GM19452 (cell line): ENCODE data around the gene TBC1D8.

Experiments used
- ATAC-seq: cut with Tn5 transposase; IDR thresholded peaks from one replicate; pipeline ENCODE4 v1.9.1; 2021; ENCODE audit not compliant: unreplicated experiment

TBC1D8 gene

GRCh38 chr2:101004620-101005325, 146.4 kb downstream of the TBC1D8 start:
- no peak for ATAC-seq

- no peak for ATAC-seq
Measured at GRCh38 chr2:101003278-101003775, 147.9 kb downstream of the TBC1D8 start.

GRCh38 chr2:101002562-101003277, 148.5 kb downstream of the TBC1D8 start:
- ATAC-seq = no peak

GRCh38 chr2:101001691-101002561, 149.3 kb downstream of the TBC1D8 start, which contains the start of gene RPL31:
TSS of gene RPL31 (plus strand) at chr2:101002289. CDS start at chr2:101002702, 413 bp downstream.
- peak; percentile 96 for ATAC-seq

GRCh38 chr2:100999995-101000394, 151.2 kb downstream of the TBC1D8 start:
- ATAC-seq = no peak

- no peak for ATAC-seq
Measured at GRCh38 chr2:100998235-100998573, 153.0 kb downstream of the TBC1D8 start.

DNA sequence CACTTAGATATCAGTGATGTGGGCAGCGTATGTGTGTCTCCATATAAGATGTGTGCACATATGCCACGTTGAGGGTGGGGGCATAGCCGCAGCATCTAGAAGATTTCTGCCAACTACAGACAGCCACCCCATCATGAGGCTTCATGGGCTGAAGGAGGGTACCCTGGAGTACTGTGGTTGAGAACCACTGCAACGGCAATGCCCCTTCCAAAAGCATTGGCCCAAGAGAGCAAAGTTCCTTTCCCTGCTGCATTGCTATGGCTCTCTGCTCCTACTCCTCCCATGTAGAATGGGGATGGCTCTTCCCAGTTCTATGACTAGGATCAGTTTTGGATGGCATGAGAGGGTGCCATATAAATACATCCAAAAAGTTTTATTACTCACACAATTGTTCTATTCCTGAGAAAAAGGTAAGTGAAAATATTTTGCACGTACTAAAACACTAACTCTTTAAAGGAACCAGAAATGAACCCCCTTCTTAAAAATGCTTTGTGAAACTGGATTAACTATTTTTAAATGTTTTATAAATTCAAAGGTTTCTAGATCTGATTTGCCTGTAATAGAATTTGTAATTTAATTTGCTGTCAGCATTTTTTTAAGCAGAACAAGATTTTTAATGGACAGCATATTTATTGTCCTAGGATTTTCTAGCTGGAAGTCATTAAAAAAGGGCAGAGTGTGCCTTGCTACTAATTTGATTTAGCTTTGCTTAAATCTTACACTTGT, 153.5 kb downstream of the TBC1D8 start:
- ATAC-seq = no peak

DNA sequence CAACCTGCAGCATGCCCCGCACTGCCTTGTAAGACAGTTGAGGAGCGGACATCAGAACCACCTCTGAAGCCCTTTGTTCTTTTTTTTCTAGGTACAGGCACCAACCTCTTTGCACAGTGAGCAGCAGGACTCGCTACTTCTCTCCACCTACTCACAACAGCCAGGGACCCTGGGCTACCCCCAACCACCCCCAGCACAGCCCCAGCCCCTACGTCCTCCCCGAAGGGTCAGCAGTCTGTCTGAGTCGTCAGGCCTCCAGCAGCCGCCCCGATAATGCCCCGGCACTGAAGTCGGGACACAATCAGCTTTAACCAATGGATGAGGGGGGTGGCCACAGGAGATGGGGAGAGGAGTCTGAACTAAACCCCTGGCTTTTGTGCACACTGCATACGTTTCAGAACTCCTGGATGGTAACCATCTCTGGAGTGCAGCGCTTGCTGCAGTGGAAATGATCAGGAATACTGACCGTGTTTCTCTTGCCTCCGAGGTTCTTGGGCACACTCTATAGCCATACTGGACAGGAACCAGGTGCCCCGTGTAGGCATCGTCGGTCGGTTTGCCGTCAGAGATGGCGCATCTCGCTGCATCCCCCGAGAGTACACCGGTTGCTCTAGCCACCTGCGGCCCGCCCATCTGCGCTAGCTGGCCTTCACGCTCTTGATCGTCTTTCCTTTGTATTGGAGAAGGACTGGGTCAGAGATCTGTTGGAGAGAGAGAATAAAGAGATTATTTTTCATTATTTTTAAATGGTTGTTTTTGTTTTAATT, 155.7 kb downstream of the TBC1D8 start:
- ATAC-seq = no peak

DNA sequence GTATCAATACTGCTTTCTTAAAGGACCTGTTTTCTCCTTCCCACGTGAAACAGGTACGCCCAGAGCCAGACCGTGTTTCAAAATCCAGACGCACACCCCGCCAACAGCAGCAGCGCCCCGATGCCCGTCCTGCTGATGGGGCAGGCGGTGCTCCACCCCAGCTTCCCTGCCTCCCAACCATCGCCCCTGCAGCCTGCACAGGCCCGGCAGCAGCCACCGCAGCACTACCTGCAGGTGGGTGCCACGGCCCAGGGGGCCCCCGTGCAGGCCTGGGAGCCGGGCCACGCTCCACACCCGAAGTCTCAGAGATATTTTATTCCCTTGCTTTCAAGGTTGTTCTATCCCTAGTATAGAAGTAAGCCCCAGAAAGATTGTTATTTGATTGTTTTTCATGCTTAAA, 157.9 kb downstream of the TBC1D8 start:
- ATAC-seq = no peak

DNA sequence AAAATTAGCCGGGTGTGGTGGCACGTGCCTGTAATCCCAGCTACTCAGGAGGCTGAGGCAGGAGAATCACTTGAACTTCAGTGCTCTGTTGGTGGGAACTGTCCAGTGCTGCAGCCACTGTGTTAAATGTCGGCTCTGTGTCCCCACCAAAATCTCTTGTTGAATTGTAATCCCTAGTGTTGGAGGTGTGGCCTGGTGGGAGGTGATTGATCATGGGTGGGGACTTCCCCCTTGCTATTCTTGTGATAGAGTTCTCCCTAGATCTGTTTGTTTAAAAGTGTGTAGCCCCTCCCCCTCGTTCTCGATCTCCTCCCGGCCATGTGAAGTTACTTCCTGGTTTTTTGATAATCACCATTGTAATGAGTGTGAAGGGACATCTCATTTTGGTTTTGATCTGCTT, 158.9 kb downstream of the TBC1D8 start:
- ATAC-seq = no peak

DNA sequence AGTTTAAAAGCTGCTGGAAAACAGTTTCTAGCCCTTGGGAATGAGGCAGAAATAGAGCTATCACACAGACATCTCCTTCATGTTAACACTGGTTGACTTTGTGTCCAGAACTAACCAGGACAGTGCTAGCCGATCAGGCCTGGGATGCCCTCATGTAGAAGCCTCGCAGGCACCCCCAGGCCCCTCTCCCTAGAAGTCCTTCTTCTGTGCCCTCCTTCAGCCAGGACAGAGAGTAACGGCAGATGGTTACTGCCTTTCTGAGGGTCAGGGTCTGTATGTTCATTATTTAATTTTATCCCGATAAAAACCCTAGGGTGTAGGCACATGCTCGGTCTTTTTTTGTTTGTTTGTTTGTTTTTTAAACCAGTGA, 159.8 kb downstream of the TBC1D8 start:
- ATAC-seq = no peak

DNA sequence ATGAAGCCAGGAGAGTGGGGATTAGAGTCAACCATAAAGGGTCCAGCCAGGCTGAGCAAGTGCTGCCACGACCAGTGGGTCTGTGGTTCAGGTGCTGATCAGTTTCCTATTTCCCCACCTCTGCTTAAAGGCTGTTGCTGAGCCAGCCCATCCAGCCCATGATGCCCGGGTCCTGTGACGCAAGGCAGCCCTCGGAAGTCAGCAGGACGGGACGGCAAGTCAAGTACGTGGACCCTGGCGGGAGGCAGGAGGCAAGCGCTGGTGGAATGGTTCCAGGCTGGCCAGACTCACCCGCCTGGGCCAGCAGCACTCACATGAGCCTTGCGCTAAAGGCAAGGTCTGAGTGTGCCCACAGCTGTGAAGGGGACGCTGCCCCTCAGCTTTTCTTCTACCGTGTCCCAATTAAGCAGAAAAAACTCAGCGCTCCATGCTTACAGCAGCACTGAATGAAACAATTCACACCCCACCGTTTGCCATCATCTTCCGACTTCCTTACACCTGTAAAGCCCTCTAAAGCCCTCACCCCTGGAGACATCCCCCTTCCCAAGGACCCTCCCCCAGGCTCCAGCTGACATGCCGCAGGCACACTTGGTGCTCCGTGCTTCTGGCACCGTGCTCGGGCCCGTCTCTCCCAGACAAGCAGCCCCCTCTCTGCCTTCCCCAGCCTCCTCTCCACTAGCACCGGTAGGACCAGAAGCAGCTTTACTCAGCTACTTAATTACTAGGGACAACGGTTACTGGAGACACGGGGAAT, 160.4 kb downstream of the TBC1D8 start:
- no peak for ATAC-seq

- ATAC-seq = no peak
Measured at GRCh38 chr2:100990166-100990565, 161.0 kb downstream of the TBC1D8 start.

- ATAC-seq = no peak
Measured at GRCh38 chr2:100989666-100990065, 161.5 kb downstream of the TBC1D8 start.

GRCh38 chr2:100988630-100989417, 162.4 kb downstream of the TBC1D8 start:
- no peak for ATAC-seq

DNA sequence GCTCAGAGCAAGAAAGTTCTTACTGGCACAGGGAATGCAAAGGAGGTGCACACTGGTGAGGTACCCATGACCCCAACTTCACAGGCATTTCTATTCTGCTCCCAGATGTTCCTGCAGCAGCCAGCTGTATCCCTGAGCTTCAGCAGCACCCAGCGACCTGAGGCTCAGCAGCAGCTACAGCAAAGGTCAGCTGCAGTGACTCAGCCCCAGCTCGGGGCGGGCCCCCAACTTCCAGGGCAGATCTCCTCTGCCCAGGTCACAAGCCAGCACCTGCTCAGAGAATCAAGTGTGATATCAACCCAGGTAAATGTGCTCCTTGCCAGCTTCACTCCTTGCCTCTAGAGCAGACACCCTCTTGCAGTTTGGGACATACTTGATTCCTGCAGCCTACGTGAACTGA, 163.2 kb downstream of the TBC1D8 start:
- ATAC-seq = no peak

DNA sequence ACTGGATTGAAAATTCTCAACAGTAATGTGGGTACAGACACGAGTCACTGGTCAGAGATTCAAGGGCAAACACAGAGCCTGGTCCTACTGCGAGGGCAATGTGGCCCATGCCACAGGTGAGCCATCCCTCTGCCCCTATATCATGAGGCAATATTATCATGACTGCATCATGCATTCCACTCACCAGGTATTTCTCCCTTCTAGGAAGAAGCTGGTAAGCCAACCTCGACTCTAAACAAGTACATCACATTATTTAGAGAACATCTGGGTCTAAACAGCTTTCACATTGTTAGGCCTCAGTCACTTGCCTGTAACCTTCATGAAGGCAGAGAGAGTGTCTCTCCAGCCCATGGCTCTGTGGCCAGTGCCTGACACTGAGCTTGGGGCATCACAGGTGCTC, 163.6 kb downstream of the TBC1D8 start:
- no peak for ATAC-seq

- ATAC-seq = no peak
Measured at GRCh38 chr2:100986157-100986556, 165.0 kb downstream of the TBC1D8 start.

DNA sequence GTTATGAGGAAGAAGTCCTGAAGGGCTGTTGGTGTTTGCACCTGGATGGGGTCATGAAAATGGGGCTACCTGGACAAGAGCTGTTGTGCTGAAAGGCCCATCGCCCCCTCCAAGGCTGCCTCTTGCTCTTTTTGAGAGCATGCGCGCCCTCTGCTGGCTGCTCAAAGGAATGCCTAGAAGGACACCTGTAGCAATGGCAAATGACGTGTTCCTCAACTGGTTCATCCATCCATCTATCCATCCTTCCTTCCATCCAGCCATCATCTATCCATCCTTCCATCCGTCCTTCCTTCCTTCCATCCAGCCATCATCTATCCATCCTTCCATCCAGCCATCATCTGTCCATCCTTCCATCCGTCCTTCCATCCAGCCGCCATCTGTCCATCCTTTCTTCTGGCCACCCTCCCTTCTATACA, 166.3 kb downstream of the TBC1D8 start:
- no peak for ATAC-seq
